ENCODE data around the gene HACD2. TPM values are rescaled to one million over a fixed set of nuclear protein-coding genes. Genes with fewer than 3 reads are reported as not detected.

Gene HACD2
- total and polyA plus RNA-seq, 12 donors, result 6.8 to 14.1 (median 10.6) TPM

DNA sequence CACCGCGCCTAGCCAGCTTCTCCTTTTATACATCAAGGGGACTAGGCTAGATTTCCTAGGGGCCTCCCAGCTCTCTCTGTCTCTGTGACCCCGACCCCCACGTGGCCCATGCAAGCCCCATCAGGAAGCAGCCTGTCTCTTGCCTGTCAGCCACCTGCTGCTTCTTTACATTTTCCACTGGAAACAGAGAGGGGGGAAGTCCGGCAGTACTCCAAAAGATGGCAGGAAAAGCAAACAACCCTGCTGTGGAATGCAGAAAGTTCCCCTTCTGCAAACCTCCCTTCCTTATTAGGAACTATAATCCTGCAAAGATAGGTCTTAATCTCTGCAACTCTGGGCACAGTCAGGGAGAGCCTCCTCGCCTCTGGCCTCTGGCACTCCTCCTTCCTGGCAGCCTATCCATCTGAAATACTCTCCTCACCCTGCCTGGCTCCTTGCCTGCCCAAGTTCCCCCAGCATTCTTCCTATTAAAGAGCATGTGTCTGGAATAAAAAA, 47.4 kb upstream of the HACD2 start:
- Histone ChIP-seq H3K27ac (no peak overlapping the region), H3K4me1 (peaks cover 0 to 25% (median 8%) of the 10 kb centered on the region in 9 donors)

DNA sequence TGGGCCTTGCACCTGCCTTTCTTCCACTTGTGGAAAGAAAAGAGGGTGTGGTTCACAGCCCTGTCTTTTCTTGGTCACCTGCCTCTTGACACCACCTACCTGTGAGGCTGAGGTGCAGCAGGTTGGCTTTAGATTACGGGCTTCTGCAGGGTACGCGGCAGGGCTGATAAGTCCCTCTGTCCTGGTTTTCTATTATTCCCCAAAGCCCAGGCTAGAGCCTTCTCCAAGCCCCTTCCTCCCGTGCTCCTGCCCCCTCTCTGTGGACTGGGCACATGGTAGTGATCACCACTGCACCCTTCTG, 44.8 kb upstream of the HACD2 start:
- TF ChIP-seq, protein P1, sequence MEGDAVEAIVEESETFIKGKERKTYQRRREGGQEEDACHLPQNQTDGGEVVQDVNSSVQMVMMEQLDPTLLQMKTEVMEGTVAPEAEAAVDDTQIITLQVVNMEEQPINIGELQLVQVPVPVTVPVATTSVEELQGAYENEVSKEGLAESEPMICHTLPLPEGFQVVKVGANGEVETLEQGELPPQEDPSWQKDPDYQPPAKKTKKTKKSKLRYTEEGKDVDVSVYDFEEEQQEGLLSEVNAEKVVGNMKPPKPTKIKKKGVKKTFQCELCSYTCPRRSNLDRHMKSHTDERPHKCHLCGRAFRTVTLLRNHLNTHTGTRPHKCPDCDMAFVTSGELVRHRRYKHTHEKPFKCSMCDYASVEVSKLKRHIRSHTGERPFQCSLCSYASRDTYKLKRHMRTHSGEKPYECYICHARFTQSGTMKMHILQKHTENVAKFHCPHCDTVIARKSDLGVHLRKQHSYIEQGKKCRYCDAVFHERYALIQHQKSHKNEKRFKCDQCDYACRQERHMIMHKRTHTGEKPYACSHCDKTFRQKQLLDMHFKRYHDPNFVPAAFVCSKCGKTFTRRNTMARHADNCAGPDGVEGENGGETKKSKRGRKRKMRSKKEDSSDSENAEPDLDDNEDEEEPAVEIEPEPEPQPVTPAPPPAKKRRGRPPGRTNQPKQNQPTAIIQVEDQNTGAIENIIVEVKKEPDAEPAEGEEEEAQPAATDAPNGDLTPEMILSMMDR (IDR thresholded peaks at IDR 0.05), result no peak
- ATAC-seq (no peak), DNase-seq (no peak)
- 93 to 94% methylated on average over 4 of the region's 4 CpGs for WGBS, 2 donors
- no peaks in the 10 kb centered on the region for H3K9me3 ChIP-seq
- H3K27ac ChIP-seq, result no peak overlapping the region
- intact Hi-C loops (cut with DNase I), result no loop called here
- H3K36me3 ChIP-seq, result peaks cover 0 to 21% (median 0%) of the 10 kb centered on the region in 9 donors
- no peak overlapping the region for H3K4me3 ChIP-seq
- no peaks in the 10 kb centered on the region for H3K27me3 ChIP-seq
- H3K4me1 ChIP-seq, result peaks cover 0 to 12% (median 6%) of the 10 kb centered on the region in 9 donors

More for the DNA sequence above, 47.4 kb upstream of the HACD2 start:
- peak in 4 of 8 donors; percentile 35 to 56 (median 39) for ATAC-seq
- Histone ChIP-seq H3K9me3 (no peaks in the 10 kb centered on the region), H3K36me3 (peaks cover 0 to 10% (median 0%) of the 10 kb centered on the region in 9 donors), H3K27me3 (no peaks in the 10 kb centered on the region), H3K4me3 (no peak overlapping the region)
- intact Hi-C loops (cut with DNase I), result no loop called here
- TF ChIP-seq, protein P1 (IDR thresholded peaks at IDR 0.05), result no peak
- DNase-seq, result peak in 1 of 2 donors; percentile 25
- WGBS, 2 donors, result 47 to 48% methylated on average over 6 of the region's 6 CpGs

DNA sequence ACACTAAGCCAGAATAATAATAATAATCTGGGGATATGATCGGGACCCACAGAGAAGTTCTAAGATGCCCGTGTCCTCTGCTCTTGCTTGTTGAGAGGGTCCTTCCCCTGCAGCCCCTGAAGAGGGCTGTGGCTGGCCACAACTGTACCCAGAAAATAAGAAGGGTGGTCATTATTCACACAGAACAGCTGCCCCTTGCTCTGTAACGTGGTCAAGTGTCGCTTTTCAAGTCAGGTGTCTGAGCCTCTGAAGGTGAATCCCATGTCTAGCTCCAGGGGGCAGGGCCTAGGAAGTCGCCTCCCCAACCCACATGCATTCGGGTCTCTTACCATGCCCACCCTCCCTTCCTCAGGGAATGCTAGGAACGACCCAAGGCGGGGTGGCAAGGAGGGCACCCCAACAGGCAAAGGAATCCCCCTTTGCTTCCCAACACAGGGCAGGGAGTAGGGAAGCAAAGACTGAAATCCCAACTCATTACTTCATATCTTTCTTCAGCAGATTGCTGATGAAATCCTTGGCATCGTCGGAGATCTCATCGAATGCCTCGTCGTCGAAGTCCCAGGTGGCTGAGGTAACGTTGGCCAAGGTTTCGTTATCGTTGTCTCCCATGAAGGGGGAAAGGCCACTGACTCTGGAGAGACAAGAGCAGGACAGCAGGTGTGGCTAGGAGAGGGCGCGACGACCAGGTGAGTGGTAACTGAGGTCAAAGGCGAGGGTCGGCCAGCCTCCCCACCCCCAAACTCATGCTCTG, 44.3 kb upstream of the HACD2 start:
- Histone ChIP-seq H3K27me3 (no peaks in the 10 kb centered on the region), H3K9me3 (no peaks in the 10 kb centered on the region), H3K27ac (no peak overlapping the region), H3K4me3 (no peak overlapping the region), H3K4me1 (peaks cover 0 to 12% (median 6%) of the 10 kb centered on the region in 9 donors), H3K36me3 (peaks cover 0 to 23% (median 0%) of the 10 kb centered on the region in 9 donors)
- 92 to 94% methylated on average over 22 of the region's 22 CpGs for WGBS, 2 donors
- ATAC-seq, result no peak
- intact Hi-C loops (cut with DNase I), result no loop called here
- DNase-seq, result no peak
- TF ChIP-seq, protein P1 (IDR thresholded peaks at IDR 0.05), result no peak

DNA sequence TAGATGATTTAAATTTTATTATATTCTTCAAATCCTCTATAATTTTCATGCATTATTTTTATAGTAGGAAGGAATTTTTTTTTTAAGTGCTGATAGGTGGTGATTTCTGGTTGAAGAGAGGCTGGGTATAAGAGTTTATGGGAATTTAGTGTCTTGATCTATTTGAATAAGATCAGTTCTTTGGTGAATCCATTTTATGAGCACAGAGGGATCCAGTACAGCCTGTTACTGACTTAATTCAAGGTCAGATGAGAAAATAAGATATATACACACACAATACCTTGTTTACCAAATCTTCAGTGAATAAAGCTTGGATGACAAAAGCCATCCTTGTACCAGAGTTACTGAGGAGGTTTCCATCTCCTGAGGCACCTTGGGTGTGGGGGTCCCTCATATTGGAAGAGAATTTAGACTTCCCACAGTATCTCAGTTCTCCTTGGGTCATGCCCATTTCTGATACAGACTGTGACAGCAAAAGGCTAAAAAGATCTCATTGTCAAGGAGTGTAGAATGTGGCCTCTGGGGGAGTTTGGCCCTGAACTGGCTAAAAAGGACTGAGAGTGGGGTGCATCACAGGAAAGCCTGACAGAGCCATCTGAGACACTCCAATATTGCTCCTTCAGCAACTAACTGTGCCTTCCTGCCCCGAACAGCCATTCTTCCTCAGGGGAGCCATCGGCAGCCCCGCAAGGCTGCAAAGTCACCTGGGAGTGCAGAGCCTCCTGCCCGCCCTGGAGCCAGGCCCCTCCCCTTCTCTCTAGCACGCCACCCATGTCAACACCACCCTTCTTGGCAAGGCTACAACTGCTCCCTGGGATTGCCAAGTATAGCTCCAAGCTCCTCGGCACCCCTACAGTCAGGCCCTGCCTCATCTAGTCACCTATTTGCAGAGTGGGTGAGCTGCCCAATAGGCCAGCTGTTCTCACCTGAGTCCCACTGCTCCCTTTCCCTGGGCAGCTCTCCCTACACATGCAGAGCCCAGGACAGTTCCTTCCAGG, 43.1 kb upstream of the HACD2 start:
- intact Hi-C loops (cut with DNase I), result no loop called here

More for the DNA sequence above, 43.1 kb upstream of the HACD2 start:
- Histone ChIP-seq H3K9me3 (no peaks in the 10 kb centered on the region), H3K27me3 (no peaks in the 10 kb centered on the region), H3K36me3 (peaks cover 0 to 23% (median 0%) of the 10 kb centered on the region in 9 donors), H3K4me1 (peaks cover 0 to 12% (median 6%) of the 10 kb centered on the region in 9 donors), H3K27ac (no peak overlapping the region), H3K4me3 (no peak overlapping the region)
- 53 to 68% methylated on average over 6 of the region's 6 CpGs for WGBS, 2 donors
- DNase-seq (peak; percentile 35 to 67), ATAC-seq (peak; percentile 56 to 86 (median 78))
- TF ChIP-seq, protein P1 (IDR thresholded peaks at IDR 0.05), result no peak
